SK-N-SH treated with all-trans-retinoic acid at 6 μM for 48 hours (cell line): Measurements from ENCODE around the gene C2orf80.

Experiments
- RARB ChIP-seq: fragments of 250-450 bp; sonication (Bioruptor Pico); IDR thresholded peaks from 2 replicates; pipeline ENCODE4 v1.8.0; 2021; ENCODE audit warnings: mild to moderate bottlenecking, moderate library complexity
- TOX ChIP-seq: fragments of 250-450 bp; sonication (Bioruptor Pico); IDR thresholded peaks from 2 replicates; pipeline ENCODE4 v1.8.0; 2021; ENCODE audit warnings: mild to moderate bottlenecking, moderate library complexity, borderline replicate concordance
- ZC3H10 ChIP-seq: fragments of 250-450 bp; sonication (Bioruptor Pico); IDR thresholded peaks from 2 replicates; pipeline ENCODE4 v1.5.1; 2021; ENCODE audit warnings: mild to moderate bottlenecking, moderate library complexity
- ZFP3 ChIP-seq: fragments of 250-450 bp; sonication (Bioruptor Pico); IDR thresholded peaks from 2 replicates; pipeline ENCODE4 v1.5.0; 2020; ENCODE audit warnings: mild to moderate bottlenecking, moderate library complexity
- ZFP30 ChIP-seq: fragments of 450-650 bp; formaldehyde crosslinking; IDR thresholded peaks from 2 replicates; pipeline ENCODE4 v1.5.0; 2022; ENCODE audit warnings: mild to moderate bottlenecking, moderate library complexity
- ZNF565 ChIP-seq: fragments of 450-650 bp; formaldehyde crosslinking; conservative IDR thresholded peaks from 2 replicates; pipeline ENCODE4 v1.5.0; 2020; ENCODE audit warnings: low read depth, mild to moderate bottlenecking, moderate library complexity
- ZNF8 ChIP-seq: fragments of 450-650 bp; formaldehyde crosslinking; IDR thresholded peaks from 2 replicates; pipeline ENCODE4 v1.5.0; 2020; ENCODE audit warnings: mild to moderate bottlenecking, moderate library complexity
- TF ChIP-seq, protein P1 (sequence below): fragments of 250-450 bp; sonication (Bioruptor Pico); IDR thresholded peaks from 2 replicates; pipeline ENCODE4 v1.8.0; 2020; ENCODE audit warnings: mild to moderate bottlenecking, moderate library complexity, borderline replicate concordance

DNA sequence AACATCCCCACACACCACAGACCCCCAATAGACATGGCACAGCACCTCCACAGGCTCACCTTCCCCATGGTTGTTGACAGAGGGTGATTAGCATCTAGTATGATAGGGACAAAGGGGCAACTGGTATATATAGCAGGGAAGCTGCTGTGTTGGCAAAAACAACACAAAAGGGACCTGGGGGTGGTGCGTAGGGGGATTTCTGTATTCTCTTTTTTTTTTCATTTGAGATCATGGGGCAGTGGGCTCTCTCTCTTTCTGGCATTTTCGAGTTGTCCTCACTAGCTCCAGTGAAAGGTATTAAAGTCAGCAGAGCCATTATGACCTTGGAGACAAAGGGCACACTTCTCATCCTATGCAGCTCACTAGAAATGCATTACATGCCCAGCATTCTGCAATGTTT is 26.3 kb downstream of the C2orf80 start, which contains the start of gene CRYGA:
- TF ChIP-seq, protein P1, sequence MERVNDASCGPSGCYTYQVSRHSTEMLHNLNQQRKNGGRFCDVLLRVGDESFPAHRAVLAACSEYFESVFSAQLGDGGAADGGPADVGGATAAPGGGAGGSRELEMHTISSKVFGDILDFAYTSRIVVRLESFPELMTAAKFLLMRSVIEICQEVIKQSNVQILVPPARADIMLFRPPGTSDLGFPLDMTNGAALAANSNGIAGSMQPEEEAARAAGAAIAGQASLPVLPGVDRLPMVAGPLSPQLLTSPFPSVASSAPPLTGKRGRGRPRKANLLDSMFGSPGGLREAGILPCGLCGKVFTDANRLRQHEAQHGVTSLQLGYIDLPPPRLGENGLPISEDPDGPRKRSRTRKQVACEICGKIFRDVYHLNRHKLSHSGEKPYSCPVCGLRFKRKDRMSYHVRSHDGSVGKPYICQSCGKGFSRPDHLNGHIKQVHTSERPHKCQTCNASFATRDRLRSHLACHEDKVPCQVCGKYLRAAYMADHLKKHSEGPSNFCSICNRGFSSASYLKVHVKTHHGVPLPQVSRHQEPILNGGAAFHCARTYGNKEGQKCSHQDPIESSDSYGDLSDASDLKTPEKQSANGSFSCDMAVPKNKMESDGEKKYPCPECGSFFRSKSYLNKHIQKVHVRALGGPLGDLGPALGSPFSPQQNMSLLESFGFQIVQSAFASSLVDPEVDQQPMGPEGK, result no peak
- no peak for TF ChIP-seq ZC3H10 (CRISPR knock-in tag)
- no peak for TF ChIP-seq RARB
- TF ChIP-seq ZNF8 (CRISPR knock-in tag), result no peak
- TF ChIP-seq ZFP30 (CRISPR knock-in tag), result no peak
- TF ChIP-seq ZNF565 (CRISPR knock-in tag), result no peak
- no peak for TF ChIP-seq TOX (CRISPR knock-in tag)
- TF ChIP-seq ZFP3, result no peak
